Sigmoid colon (tissue), 4 donors: Measurements from ENCODE around the gene SLCO3A1.

ENCODE experiments used
- EP300 ChIP-seq, 4 donors: sonication (generic); formaldehyde crosslinking; IDR thresholded peaks; one replicate each; pipeline ENCODE4 v1.6.1; 2017; ENCODE audit warnings: antibody characterized with exemption in 4 of 4
- POLR2AphosphoS5 ChIP-seq, 4 donors: sonication (generic); formaldehyde crosslinking; IDR thresholded peaks; one replicate each; pipeline ENCODE4 v1.6.1; 2017; ENCODE audit warnings: antibody characterized with exemption in 4 of 4
- TF ChIP-seq, protein P1 (sequence below), 4 experiments: fragments of 450-650 bp in 3 of 4; fragments of 200-600 bp in 1 of 4; IDR thresholded peaks; one replicate each; pipeline ENCODE4 v1.5.1; 2016 to 2019; ENCODE audit warnings: antibody characterized with exemption in 4 of 4, mild to moderate bottlenecking in 3 of 4, moderate library complexity in 2 of 4

DNA sequence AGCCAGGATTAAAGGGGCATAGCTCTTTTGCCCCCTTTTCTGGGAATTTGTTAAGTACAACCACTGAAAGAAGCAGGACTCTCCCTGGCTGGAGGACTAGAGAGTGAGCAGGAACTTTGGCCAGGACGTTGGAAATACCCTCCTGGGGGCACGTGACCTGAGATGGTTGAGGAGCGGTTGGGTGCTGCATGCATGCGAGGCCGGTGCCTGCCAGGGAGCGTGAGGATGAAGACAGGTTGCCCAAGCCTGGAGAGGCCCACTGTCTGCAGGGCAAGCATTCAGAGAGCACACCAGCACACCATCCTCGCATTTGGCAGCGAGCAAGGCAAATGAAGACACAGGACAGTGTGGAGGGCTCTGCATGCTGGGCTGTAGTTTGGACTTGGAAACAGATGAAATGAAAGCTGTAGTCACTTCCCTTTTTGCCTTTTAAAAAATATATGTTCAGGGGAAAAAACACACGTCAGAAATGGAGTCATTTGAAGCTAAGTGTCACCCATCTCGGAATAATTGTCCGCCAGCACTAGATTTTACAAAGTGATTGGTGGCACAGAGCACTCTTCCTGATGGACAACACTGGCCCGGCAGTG is 217.6 kb downstream of the SLCO3A1 start:
- no peak for TF ChIP-seq EP300 (IDR thresholded peaks at IDR 0.05)
- TF ChIP-seq, protein P1, sequence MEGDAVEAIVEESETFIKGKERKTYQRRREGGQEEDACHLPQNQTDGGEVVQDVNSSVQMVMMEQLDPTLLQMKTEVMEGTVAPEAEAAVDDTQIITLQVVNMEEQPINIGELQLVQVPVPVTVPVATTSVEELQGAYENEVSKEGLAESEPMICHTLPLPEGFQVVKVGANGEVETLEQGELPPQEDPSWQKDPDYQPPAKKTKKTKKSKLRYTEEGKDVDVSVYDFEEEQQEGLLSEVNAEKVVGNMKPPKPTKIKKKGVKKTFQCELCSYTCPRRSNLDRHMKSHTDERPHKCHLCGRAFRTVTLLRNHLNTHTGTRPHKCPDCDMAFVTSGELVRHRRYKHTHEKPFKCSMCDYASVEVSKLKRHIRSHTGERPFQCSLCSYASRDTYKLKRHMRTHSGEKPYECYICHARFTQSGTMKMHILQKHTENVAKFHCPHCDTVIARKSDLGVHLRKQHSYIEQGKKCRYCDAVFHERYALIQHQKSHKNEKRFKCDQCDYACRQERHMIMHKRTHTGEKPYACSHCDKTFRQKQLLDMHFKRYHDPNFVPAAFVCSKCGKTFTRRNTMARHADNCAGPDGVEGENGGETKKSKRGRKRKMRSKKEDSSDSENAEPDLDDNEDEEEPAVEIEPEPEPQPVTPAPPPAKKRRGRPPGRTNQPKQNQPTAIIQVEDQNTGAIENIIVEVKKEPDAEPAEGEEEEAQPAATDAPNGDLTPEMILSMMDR (IDR thresholded peaks at IDR 0.05) = no peak
- no peak for TF ChIP-seq POLR2AphosphoS5 (IDR thresholded peaks at IDR 0.05)
